Measurements from ENCODE around the gene TNFRSF11A. TPM values are rescaled to one million over a fixed set of nuclear protein-coding genes. Genes with fewer than 3 reads are reported as not detected.
A peak's percentile ranks its signal among the peaks of the same experiment; 100 is the strongest.

Gene TNFRSF11A
- 0.19 TPM in 1 of 2 replicates, not detected in the other for total RNA-seq
- long read RNA-seq = 0 reads

- TF ChIP-seq, protein P1, sequence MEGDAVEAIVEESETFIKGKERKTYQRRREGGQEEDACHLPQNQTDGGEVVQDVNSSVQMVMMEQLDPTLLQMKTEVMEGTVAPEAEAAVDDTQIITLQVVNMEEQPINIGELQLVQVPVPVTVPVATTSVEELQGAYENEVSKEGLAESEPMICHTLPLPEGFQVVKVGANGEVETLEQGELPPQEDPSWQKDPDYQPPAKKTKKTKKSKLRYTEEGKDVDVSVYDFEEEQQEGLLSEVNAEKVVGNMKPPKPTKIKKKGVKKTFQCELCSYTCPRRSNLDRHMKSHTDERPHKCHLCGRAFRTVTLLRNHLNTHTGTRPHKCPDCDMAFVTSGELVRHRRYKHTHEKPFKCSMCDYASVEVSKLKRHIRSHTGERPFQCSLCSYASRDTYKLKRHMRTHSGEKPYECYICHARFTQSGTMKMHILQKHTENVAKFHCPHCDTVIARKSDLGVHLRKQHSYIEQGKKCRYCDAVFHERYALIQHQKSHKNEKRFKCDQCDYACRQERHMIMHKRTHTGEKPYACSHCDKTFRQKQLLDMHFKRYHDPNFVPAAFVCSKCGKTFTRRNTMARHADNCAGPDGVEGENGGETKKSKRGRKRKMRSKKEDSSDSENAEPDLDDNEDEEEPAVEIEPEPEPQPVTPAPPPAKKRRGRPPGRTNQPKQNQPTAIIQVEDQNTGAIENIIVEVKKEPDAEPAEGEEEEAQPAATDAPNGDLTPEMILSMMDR (IDR thresholded peaks at IDR 0.05) = peak; percentile 32
- Mint-ChIP-seq H3K27me3 (ENCODE audit: unreplicated experiment) (peaks cover 64% of the 10 kb centered on the region), H3K36me3 (ENCODE audit: unreplicated experiment) (no peaks in the 10 kb centered on the region), H3K27ac (ENCODE audit: unreplicated experiment) (no peak within 1 kb of the TSS), H3K9me3 (ENCODE audit: unreplicated experiment) (no peaks in the 10 kb centered on the region), H3K4me3 (ENCODE audit: unreplicated experiment) (peak within 1 kb of the TSS; percentile 74), H3K4me1 (ENCODE audit: unreplicated experiment) (peaks cover 23% of the 10 kb centered on the region)
- no peak for DNase-seq (ENCODE audit: extremely low spot score, unreplicated experiment)
These were observed at the start of gene TNFRSF11A for GRCh38 chr18:62324917-62325805. TSS of gene TNFRSF11A (plus strand) at chr18:62325310. CDS start at chr18:62325353, 43 bp downstream.

DNA sequence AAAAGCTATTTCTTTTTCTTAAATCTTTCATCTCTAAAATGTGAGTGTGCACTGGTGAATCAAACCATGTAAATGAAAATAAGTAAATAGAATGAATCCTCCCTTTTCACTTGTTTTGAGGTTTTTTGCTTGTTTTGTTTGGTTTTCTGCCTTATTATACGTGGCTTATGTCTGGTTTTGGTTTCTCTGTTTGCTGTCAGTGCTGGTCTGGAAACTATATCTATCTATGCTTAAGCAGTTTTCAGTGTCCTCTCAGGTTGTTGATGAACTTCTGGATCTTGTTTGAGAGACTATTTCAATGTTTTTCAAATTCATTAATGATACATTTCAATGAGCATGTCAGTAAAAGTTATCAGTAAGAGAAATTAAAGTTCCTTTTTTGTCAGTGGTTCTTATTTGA lies 48.1 kb upstream of the TNFRSF11A start:
- Mint-ChIP-seq H3K9me3 (ENCODE audit: unreplicated experiment) (no peaks in the 10 kb centered on the region), H3K27me3 (ENCODE audit: unreplicated experiment) (no peaks in the 10 kb centered on the region), H3K4me3 (ENCODE audit: unreplicated experiment) (no peak overlapping the region), H3K36me3 (ENCODE audit: unreplicated experiment) (peaks cover 20% of the 10 kb centered on the region), H3K4me1 (ENCODE audit: unreplicated experiment) (peaks cover 12% of the 10 kb centered on the region), H3K27ac (ENCODE audit: unreplicated experiment) (no peak overlapping the region)
- TF ChIP-seq, protein P1 (IDR thresholded peaks at IDR 0.05) = no peak
- no peak for DNase-seq (ENCODE audit: extremely low spot score, unreplicated experiment)

GRCh38 chr18:62279561-62279960 lies 45.5 kb upstream of the TNFRSF11A start:
- DNase-seq (ENCODE audit: extremely low spot score, unreplicated experiment) = no peak
- no peak overlapping the region for H3K4me3 Mint-ChIP-seq (ENCODE audit: unreplicated experiment)
- H3K27me3 Mint-ChIP-seq (ENCODE audit: unreplicated experiment) = no peaks in the 10 kb centered on the region
- peaks cover 19% of the 10 kb centered on the region for H3K36me3 Mint-ChIP-seq (ENCODE audit: unreplicated experiment)
- H3K27ac Mint-ChIP-seq (ENCODE audit: unreplicated experiment) = no peak overlapping the region
- H3K4me1 Mint-ChIP-seq (ENCODE audit: unreplicated experiment) = peaks cover 21% of the 10 kb centered on the region
- H3K9me3 Mint-ChIP-seq (ENCODE audit: unreplicated experiment) = no peaks in the 10 kb centered on the region
- TF ChIP-seq, protein P1 (IDR thresholded peaks at IDR 0.05) = no peak

DNA sequence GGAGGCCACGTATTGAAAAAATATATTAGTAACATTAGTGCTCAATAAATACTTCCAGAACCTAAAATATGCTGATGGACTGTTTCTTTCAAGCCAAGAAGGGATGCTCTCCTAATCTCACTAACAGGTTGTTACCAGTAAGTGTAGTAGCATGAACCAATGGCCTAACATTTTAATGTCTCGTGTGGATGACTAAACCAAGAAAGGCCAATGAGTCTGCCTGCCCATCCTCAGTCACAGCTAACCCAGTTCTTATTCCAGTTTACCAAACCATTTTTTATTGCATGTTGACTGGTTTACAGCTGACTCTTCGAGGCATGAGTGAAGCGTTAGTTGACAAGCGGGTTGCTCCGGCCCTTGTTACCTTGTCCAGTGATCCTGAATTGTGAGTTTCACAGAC lies 45.1 kb upstream of the TNFRSF11A start:
- Mint-ChIP-seq H3K4me3 (ENCODE audit: unreplicated experiment) (no peak overlapping the region), H3K4me1 (ENCODE audit: unreplicated experiment) (peaks cover 21% of the 10 kb centered on the region), H3K27me3 (ENCODE audit: unreplicated experiment) (no peaks in the 10 kb centered on the region), H3K36me3 (ENCODE audit: unreplicated experiment) (peaks cover 17% of the 10 kb centered on the region), H3K9me3 (ENCODE audit: unreplicated experiment) (no peaks in the 10 kb centered on the region), H3K27ac (ENCODE audit: unreplicated experiment) (no peak overlapping the region)
- TF ChIP-seq, protein P1 (IDR thresholded peaks at IDR 0.05) = no peak
- DNase-seq (ENCODE audit: extremely low spot score, unreplicated experiment) = no peak

GRCh38 chr18:62280786-62281185 lies 44.3 kb upstream of the TNFRSF11A start:
- no peaks in the 10 kb centered on the region for H3K9me3 Mint-ChIP-seq (ENCODE audit: unreplicated experiment)
- no peak overlapping the region for H3K4me3 Mint-ChIP-seq (ENCODE audit: unreplicated experiment)
- peak overlapping the region; percentile 46 for H3K27ac Mint-ChIP-seq (ENCODE audit: unreplicated experiment)
- DNase-seq (ENCODE audit: extremely low spot score, unreplicated experiment) = no peak
- TF ChIP-seq, protein P1 (IDR thresholded peaks at IDR 0.05) = no peak
- H3K27me3 Mint-ChIP-seq (ENCODE audit: unreplicated experiment) = no peaks in the 10 kb centered on the region
- peaks cover 19% of the 10 kb centered on the region for H3K36me3 Mint-ChIP-seq (ENCODE audit: unreplicated experiment)
- H3K4me1 Mint-ChIP-seq (ENCODE audit: unreplicated experiment) = peaks cover 21% of the 10 kb centered on the region

Measured in osteocyte (in vitro differentiated cells).